ENCODE data around the gene NAT14. TPM values are rescaled to one million over a fixed set of nuclear protein-coding genes. Genes with fewer than 3 reads are reported as not detected.

Gene NAT14
- total RNA-seq, 1 donor: 18.1 TPM

DNA sequence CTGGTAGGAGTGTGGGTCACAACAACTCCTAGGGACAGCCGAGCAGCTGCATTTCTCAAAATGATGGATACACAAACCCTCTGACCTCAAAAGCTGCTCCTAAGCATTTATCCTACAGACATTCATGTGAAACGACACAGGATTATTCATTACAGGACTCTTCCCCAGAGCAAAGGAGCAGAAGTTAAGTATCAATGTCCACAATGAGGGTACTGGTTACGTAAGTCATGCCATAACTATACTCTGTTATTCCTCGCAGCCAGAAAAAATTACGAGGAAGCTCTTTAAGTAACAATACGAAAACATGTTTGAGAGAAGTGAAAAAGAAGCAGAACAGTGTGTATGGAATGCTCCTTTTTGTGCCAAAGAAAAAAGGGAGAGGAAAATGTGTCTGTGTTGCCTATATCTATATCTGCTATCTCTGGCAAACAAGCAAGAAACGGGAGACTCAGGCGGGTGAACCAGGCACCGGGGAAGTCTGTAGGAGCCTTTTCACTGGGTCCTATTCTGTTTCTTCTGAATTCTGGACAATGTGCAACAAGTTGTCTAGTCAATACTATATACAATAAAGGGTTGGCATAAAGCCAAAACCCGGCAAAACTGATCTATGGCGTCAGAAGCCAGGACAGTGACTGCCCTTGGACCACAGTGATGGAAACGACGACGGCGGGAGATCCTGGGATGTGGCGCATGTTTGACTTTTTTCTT lies 24.9 kb upstream of the NAT14 start:
- peak overlapping the region; percentile 73 for H3K4me3 ChIP-seq (ENCODE audit: low read depth, low read length)
- TF ChIP-seq, protein P1, sequence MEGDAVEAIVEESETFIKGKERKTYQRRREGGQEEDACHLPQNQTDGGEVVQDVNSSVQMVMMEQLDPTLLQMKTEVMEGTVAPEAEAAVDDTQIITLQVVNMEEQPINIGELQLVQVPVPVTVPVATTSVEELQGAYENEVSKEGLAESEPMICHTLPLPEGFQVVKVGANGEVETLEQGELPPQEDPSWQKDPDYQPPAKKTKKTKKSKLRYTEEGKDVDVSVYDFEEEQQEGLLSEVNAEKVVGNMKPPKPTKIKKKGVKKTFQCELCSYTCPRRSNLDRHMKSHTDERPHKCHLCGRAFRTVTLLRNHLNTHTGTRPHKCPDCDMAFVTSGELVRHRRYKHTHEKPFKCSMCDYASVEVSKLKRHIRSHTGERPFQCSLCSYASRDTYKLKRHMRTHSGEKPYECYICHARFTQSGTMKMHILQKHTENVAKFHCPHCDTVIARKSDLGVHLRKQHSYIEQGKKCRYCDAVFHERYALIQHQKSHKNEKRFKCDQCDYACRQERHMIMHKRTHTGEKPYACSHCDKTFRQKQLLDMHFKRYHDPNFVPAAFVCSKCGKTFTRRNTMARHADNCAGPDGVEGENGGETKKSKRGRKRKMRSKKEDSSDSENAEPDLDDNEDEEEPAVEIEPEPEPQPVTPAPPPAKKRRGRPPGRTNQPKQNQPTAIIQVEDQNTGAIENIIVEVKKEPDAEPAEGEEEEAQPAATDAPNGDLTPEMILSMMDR (IDR thresholded peaks at IDR 0.05; ENCODE audit: insufficient read depth, low read depth, low read length): no peak
- DNase-seq (ENCODE audit: low read depth): peak; percentile 75

DNA sequence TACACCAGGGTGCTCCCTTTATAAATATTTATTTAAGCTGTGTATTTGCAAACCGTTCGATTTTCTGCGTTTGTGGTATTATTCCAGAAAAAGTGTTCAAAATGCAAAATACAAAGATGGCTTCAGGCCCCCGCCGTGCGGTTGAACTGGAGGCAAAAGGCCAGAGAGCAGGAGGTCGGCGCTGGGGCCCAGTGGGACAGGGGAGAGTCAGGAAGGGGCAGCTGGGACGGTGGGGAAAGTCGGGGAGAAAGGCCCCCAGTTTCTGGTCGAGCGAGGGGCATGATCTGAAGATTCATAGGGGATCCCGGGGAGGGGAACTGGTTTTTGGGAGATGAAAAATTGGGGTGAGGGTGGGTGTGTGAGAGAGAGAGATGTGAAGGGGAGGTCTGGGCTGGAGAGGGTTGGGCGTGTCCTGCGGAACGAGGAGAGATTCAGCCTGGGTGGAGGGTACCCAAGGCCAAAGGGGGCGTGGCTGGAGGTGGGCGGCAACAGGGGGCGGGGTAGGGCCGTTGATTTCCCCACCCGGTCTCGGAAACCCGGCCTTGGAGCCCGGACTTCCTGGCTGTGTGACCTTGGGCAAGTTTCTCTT lies 24.2 kb upstream of the NAT14 start:
- peak; percentile 91 for DNase-seq (ENCODE audit: low read depth)
- TF ChIP-seq, protein P1 (IDR thresholded peaks at IDR 0.05; ENCODE audit: insufficient read depth, low read depth, low read length): no peak

DNA sequence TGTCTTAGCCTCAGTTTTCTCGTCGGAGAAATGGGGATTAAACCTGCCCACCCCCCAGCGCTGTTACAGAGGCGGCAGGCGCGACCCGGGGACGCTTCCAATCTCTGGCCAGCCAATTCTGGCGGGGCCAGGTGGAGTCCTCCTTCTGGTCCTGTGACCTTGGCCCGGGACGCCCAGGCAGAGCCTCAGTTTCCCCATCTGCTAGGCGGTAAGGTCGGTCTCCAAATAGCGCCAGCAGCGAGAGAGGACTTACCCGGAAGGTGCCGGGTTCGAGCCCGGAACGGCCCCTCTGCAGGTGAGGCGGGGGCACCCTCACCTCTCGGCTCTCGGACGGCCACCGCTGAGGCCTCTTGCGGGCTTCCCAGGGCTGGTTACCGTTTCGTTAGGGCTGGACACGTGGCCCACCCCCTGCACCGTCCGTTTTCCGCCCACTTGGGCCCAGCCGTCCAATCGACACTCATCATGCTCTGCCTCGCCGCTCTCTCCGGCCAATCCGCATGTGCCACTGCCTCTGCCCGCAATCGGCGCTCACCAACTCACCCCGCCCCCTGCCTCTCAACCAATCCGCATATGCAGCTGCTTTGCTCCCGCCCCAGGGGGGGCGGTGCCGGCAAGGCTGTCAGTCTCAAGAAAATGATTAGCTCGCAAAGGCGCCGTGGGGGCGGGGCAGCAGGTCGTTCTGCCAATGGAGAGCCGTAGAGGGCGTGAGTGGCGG lies 23.6 kb upstream of the NAT14 start, which contains the start of gene ISOC2:
Gene ISOC2, minus strand, starts transcription at position 384 of the 715 bp plus-strand sequence. CDS start 5,156 bp downstream, outside the sequence.
- DNase-seq (ENCODE audit: low read depth): peak; percentile 100
- H3K4me3 ChIP-seq (ENCODE audit: low read depth, low read length): peak within 1 kb of the TSS; percentile 73
- TF ChIP-seq, protein P1 (IDR thresholded peaks at IDR 0.05; ENCODE audit: insufficient read depth, low read depth, low read length): no peak

More for the DNA sequence above, 24.2 kb upstream of the NAT14 start:
- peak overlapping the region; percentile 73 for H3K4me3 ChIP-seq (ENCODE audit: low read depth, low read length)

DNA sequence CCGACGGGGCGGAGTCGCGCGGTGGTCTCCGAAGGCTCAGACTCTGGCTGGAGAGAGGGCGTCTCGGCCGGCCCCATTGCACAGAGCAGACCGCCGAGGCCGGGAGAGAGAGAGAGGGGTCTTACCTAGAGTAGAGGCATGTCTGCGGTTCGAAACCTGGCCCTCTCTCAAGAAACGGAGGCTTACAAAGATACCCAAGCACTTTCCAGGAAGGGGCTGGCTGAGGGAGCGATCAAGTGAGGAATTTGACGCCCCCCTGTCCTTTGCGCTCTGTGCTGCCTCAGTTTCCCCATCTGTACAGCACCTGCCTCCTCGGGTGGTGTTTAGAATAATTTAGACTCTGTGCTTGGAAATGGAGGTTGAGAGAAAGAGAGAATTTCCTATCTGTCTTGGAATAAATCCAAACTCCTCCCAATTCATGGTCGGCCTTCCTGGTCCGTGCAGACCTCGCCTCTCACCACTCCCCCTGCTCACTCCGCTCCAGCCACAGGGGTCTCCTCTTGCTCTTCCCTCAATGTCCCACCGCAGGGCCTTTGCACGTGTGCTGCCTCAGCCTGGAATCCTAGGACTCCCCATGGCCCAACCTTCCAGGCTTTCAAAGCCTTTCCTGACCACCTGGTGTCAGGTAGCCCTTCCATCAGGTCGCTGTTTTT lies 22.9 kb upstream of the NAT14 start:
- H3K4me3 ChIP-seq (ENCODE audit: low read depth, low read length): peak overlapping the region; percentile 64
- TF ChIP-seq, protein P1 (IDR thresholded peaks at IDR 0.05; ENCODE audit: insufficient read depth, low read depth, low read length): no peak
- no peak for DNase-seq (ENCODE audit: low read depth)

DNA sequence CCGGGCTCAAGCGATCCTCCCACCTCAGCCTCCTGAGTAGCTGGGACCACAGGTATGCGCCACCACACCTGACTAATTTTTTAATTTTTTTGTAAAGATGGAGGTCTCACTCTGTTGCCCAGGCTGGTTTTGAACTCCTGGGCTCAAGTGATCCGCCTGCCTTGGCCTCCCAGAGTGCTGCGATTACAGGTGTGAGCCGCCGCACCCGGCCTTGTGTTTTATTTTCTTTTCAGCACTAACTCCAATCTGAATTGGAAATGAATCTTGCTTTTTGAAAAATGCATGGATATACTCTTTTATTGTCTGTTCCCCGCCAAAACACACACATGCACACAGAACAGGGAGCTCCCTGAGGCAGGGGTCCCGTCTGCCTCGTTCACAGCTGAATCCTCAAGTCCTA lies 22.3 kb upstream of the NAT14 start:
- H3K4me3 ChIP-seq (ENCODE audit: low read depth, low read length): no peak overlapping the region
- DNase-seq (ENCODE audit: low read depth): no peak
- TF ChIP-seq, protein P1 (IDR thresholded peaks at IDR 0.05; ENCODE audit: insufficient read depth, low read depth, low read length): no peak

DNA sequence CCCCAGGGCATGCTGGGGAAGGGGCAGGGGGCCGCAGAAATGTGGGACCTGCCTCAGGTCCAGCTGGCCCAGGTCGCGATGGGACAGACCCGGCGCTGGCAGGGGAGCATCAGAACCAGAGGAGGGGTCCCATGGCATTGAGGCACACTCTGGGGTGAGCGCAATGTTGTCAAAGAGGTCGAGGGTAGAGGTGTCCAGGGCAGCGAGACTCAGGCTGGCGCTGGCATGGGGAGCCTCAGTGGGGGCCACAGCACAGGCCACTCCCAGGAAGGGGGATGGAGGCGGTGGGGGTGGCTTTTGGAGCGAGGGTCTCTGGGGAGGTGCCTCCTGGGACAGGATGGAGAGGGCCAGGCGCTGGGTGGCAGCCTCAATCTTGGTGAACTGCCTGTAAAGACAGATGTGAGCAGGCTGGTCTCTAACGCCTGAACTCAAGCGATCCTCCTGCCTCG lies 21.4 kb upstream of the NAT14 start:
- no peak for DNase-seq (ENCODE audit: low read depth)
- H3K4me3 ChIP-seq (ENCODE audit: low read depth, low read length): no peak overlapping the region
- TF ChIP-seq, protein P1 (IDR thresholded peaks at IDR 0.05; ENCODE audit: insufficient read depth, low read depth, low read length): no peak

Measured in fibroblast of villous mesenchyme (primary cell).